Psoas muscle (tissue), 8 donors: ENCODE data around the gene PPP1R9B. TPM values are rescaled to one million over a fixed set of nuclear protein-coding genes. Genes with fewer than 3 reads are reported as not detected.

Source experiments
- ATAC-seq, 4 donors: fragments of 200-7000 bp; cut with Tn5 transposase; one replicate each; pipeline ENCODE4 v1.9.1; 2020; ENCODE audit warnings: moderate library complexity in 3 of 4, mild to moderate bottlenecking in 2 of 4
- DNase-seq, 2 donors: peaks; one replicate each; pipeline ENCODE4 v3.0.0-alpha.2; 2020
- H3K27ac ChIP-seq: fragments of 200-600 bp; one replicate; pipeline ENCODE4 v1.8.0; 2022
- H3K27me3 ChIP-seq, 3 donors: fragments of 200-600 bp in 1 of 3; one replicate each; pipeline versions ENCODE4 v1.6.1 to v1.8.0; 2013 to 2022; ENCODE audit warnings: low read length in 2 of 3, mild to moderate bottlenecking in 2 of 3, moderate library complexity in 1 of 3; ENCODE audit not compliant: insufficient read depth in 3 of 3
- H3K36me3 ChIP-seq, 2 donors: fragments of 200-600 bp in 1 of 2; one replicate each; pipeline versions ENCODE4 v1.6.1 to v1.8.0; 2013 to 2022; ENCODE audit warnings: low read depth in 1 of 2, mild to moderate bottlenecking in 1 of 2, moderate library complexity in 1 of 2; ENCODE audit not compliant: insufficient read depth in 1 of 2
- H3K4me1 ChIP-seq: fragments of 200-600 bp; one replicate; pipeline ENCODE4 v1.8.0; 2022
- H3K4me3 ChIP-seq: fragments of 200-600 bp; one replicate; pipeline ENCODE4 v1.8.0; 2022; ENCODE audit warnings: mild to moderate bottlenecking
- H3K9me3 ChIP-seq: fragments of 200-600 bp; one replicate; pipeline ENCODE4 v1.8.0; 2022
- CTCF ChIP-seq: fragments of 200-600 bp; IDR thresholded peaks from one replicate; pipeline ENCODE4 v1.8.0; 2022; ENCODE audit warnings: antibody characterized with exemption
- WGBS, 3 donors: extraction: QIAGEN DNeasy Blood & Tissue Kit; methylation state at CpG; one replicate each; pipeline versions ENCODE4 v1.1.6 to v1.1.7; 2013; 5-methylcytosine and 5-hydroxymethylcytosine counted together
- intact Hi-C, 2 donors: fragments of 100-400 bp; cut with DNase I; formaldehyde crosslinking; loops; one replicate each; pipeline versions ENCODE4 v1.11.0 to v1.14.2; 2022
- polyA plus RNA-seq, 3 donors: library from polyadenylated mRNA; stranded (reverse); fragments of 200-250 nt; gene quantifications; one replicate each; pipeline ENCODE4 v1.2.3, GENCODE V29; 2013
- total RNA-seq, 4 donors: library from RNA; stranded (reverse); fragmentation: NEBNext Ultra II Directional in 2 of 4; extraction: Animal tissue kit (Norgen Biotek cat#: 25700) in 2 of 4; gene quantifications; one replicate each; pipeline versions ENCODE4 v1.2.1 to v1.2.4, GENCODE V29; 2021 to 2023
- donor health status: healthy with polysubstance abuse.
- donor health status: DM: no; HTN: no; CAD: no; lungs with moderate emphysema.
- donor health status: Bipolar disorder and iron deficiency.
- donor health status: healthy.
- donor health status: DM: yes; HTN: yes; CAD: no.
- donor health status: DM: no; HTN: no; CAD: no.
- donor health status: DM: no; HTN: no; CAD: no.
- donor health status: DM: yes; HTN: yes; CAD: no.

Gene PPP1R9B
- total and polyA plus RNA-seq, 7 donors: 7.0 to 26.5 (median 15.1) TPM

GRCh38 chr17:50187751-50188530, 37.5 kb upstream of the PPP1R9B start:
- Histone ChIP-seq H3K36me3 (peaks cover 0 to 3% of the 10 kb centered on the region in 2 donors), H3K27ac (no peak overlapping the region), H3K4me3 (no peak overlapping the region), H3K27me3 (no peaks in the 10 kb centered on the region), H3K4me1 (no peaks in the 10 kb centered on the region), H3K9me3 (no peaks in the 10 kb centered on the region)
- no peak for ATAC-seq
- no peak for DNase-seq
- no peak for TF ChIP-seq CTCF
- intact Hi-C loops: no loop called here
- WGBS, 3 donors: 81 to 89% (median 83%) methylated on average over 14 to 17 of the region's 17 CpGs

- no peaks in the 10 kb centered on the region for H3K9me3 ChIP-seq
- no peak overlapping the region for H3K4me3 ChIP-seq
- H3K4me1 ChIP-seq: no peaks in the 10 kb centered on the region
- H3K27me3 ChIP-seq: no peaks in the 10 kb centered on the region
- no peak for ATAC-seq
- DNase-seq: no peak
- no peak for TF ChIP-seq CTCF
- H3K27ac ChIP-seq: no peak overlapping the region
- H3K36me3 ChIP-seq: peaks cover 0 to 3% of the 10 kb centered on the region in 2 donors
- intact Hi-C loops: no loop called here
- 73 to 80% (median 74%) methylated on average over 4 of the region's 4 CpGs for WGBS, 3 donors
Measured at GRCh38 chr17:50187394-50187725, 36.9 kb upstream of the PPP1R9B start.

GRCh38 chr17:50186661-50187393, 36.4 kb upstream of the PPP1R9B start:
- no peak for TF ChIP-seq CTCF
- no peaks in the 10 kb centered on the region for H3K4me1 ChIP-seq
- 80 to 88% (median 83%) methylated on average over 20 to 24 of the region's 24 CpGs for WGBS, 3 donors
- no peak overlapping the region for H3K4me3 ChIP-seq
- H3K27ac ChIP-seq: no peak overlapping the region
- no peak for ATAC-seq
- H3K9me3 ChIP-seq: no peaks in the 10 kb centered on the region
- H3K36me3 ChIP-seq: peaks cover 0 to 3% of the 10 kb centered on the region in 2 donors
- no peak for DNase-seq
- no peaks in the 10 kb centered on the region for H3K27me3 ChIP-seq
- intact Hi-C loops: no loop called here

- no peak for ATAC-seq
- Histone ChIP-seq H3K36me3 (peaks cover 0 to 3% of the 10 kb centered on the region in 2 donors), H3K4me1 (no peaks in the 10 kb centered on the region), H3K27ac (no peak overlapping the region), H3K9me3 (no peaks in the 10 kb centered on the region), H3K4me3 (no peak overlapping the region), H3K27me3 (no peaks in the 10 kb centered on the region)
- TF ChIP-seq CTCF: no peak
- DNase-seq: no peak
- whole genome bisulfite sequencing, 3 donors: 83 to 85% (median 85%) methylated on average over 30 to 31 of the region's 31 CpGs
- intact Hi-C loops: no loop called here
Measured at GRCh38 chr17:50185631-50186471, 35.4 kb upstream of the PPP1R9B start.
